Measurements from ENCODE around the gene CFAP299.

The CFAP299 gene

GRCh38 chr4:80831383-80832361 lies 496.1 kb downstream of the CFAP299 start:
- DNase-seq (ENCODE audit: low read depth, low spot score): no peak

GRCh38 chr4:80839281-80839680 lies 503.8 kb downstream of the CFAP299 start:
- no peak for DNase-seq (ENCODE audit: low read depth, low spot score)

GRCh38 chr4:80839792-80840191 lies 504.3 kb downstream of the CFAP299 start:
- DNase-seq (ENCODE audit: low read depth, low spot score): no peak

- DNase-seq (ENCODE audit: low read depth, low spot score): no peak
Measured at GRCh38 chr4:80840396-80840795, 504.9 kb downstream of the CFAP299 start.

GRCh38 chr4:80841587-80842281 lies 506.2 kb downstream of the CFAP299 start:
- DNase-seq (ENCODE audit: low read depth, low spot score): no peak

- DNase-seq (ENCODE audit: low read depth, low spot score): no peak
Measured at GRCh38 chr4:80846210-80846609, 510.7 kb downstream of the CFAP299 start.

GRCh38 chr4:80852061-80852460 lies 516.5 kb downstream of the CFAP299 start:
- no peak for DNase-seq (ENCODE audit: low read depth, low spot score)

GRCh38 chr4:80873571-80873970 lies 538.0 kb downstream of the CFAP299 start:
- no peak for DNase-seq (ENCODE audit: low read depth, low spot score)

- DNase-seq (ENCODE audit: low read depth, low spot score): no peak
Measured at GRCh38 chr4:80874979-80875378, 539.4 kb downstream of the CFAP299 start.

- no peak for DNase-seq (ENCODE audit: low read depth, low spot score)
Measured at GRCh38 chr4:80875642-80876041, 540.1 kb downstream of the CFAP299 start.

- DNase-seq (ENCODE audit: low read depth, low spot score): no peak
Measured at GRCh38 chr4:80876810-80877209, 541.3 kb downstream of the CFAP299 start.

- no peak for DNase-seq (ENCODE audit: low read depth, low spot score)
Measured at GRCh38 chr4:80878218-80878617, 542.7 kb downstream of the CFAP299 start.

- DNase-seq (ENCODE audit: low read depth, low spot score): no peak
Measured at GRCh38 chr4:80897537-80898303, 562.2 kb downstream of the CFAP299 start.

GRCh38 chr4:80900908-80901307 lies 565.4 kb downstream of the CFAP299 start:
- DNase-seq (ENCODE audit: low read depth, low spot score): no peak

- no peak for DNase-seq (ENCODE audit: low read depth, low spot score)
Measured at GRCh38 chr4:80903020-80903419, 567.5 kb downstream of the CFAP299 start.

GRCh38 chr4:80909938-80910337 lies 574.4 kb downstream of the CFAP299 start:
- DNase-seq (ENCODE audit: low read depth, low spot score): no peak

- no peak for DNase-seq (ENCODE audit: low read depth, low spot score)
Measured at GRCh38 chr4:80911458-80911857, 575.9 kb downstream of the CFAP299 start.

GRCh38 chr4:80912350-80912749 lies 576.8 kb downstream of the CFAP299 start:
- DNase-seq (ENCODE audit: low read depth, low spot score): no peak

GRCh38 chr4:80913381-80913780 lies 577.9 kb downstream of the CFAP299 start:
- DNase-seq (ENCODE audit: low read depth, low spot score): no peak

- no peak for DNase-seq (ENCODE audit: low read depth, low spot score)
Measured at GRCh38 chr4:80916770-80917169, 581.2 kb downstream of the CFAP299 start.

GRCh38 chr4:80918004-80918403 lies 582.5 kb downstream of the CFAP299 start:
- no peak for DNase-seq (ENCODE audit: low read depth, low spot score)

GRCh38 chr4:80921441-80921840 lies 585.9 kb downstream of the CFAP299 start:
- no peak for DNase-seq (ENCODE audit: low read depth, low spot score)
